GM19467 (cell line): ENCODE results near the gene CDR2L.
"Not testable (repeated sequence)": the region's sequence is repeated elsewhere in the genome, so short reads cannot be mapped to it uniquely, and the experiment has no call there.

ENCODE experiments used
- ATAC-seq: cut with Tn5 transposase; IDR thresholded peaks from one replicate; pipeline ENCODE4 v1.9.1; 2021; ENCODE audit warnings: mild to moderate bottlenecking, moderate library complexity; ENCODE audit not compliant: unreplicated experiment

Gene CDR2L

GRCh38 chr17:74957935-74958740 lies 29.3 kb upstream of the CDR2L start:
- no peak for ATAC-seq

GRCh38 chr17:74959826-74960515 lies 27.5 kb upstream of the CDR2L start:
- ATAC-seq, result no peak

GRCh38 chr17:74960570-74961342 lies 26.7 kb upstream of the CDR2L start:
- no peak for ATAC-seq

- no peak for ATAC-seq
Observed at GRCh38 chr17:74961657-74962350, 25.6 kb upstream of the CDR2L start.

GRCh38 chr17:74962622-74963394 lies 24.6 kb upstream of the CDR2L start:
- no peak for ATAC-seq

GRCh38 chr17:74963656-74964055 lies 23.8 kb upstream of the CDR2L start:
- no peak for ATAC-seq

- no peak for ATAC-seq
Observed at GRCh38 chr17:74964246-74964761, 23.1 kb upstream of the CDR2L start.

- no peak for ATAC-seq
Observed at GRCh38 chr17:74964988-74965622, 22.3 kb upstream of the CDR2L start.

GRCh38 chr17:74968361-74968780 lies 19.1 kb upstream of the CDR2L start:
- no peak for ATAC-seq

GRCh38 chr17:74969501-74969900 lies 17.9 kb upstream of the CDR2L start:
- ATAC-seq, result not testable (repeated sequence)

- ATAC-seq, result no peak
Observed at GRCh38 chr17:74970395-74970794, 17.0 kb upstream of the CDR2L start.

- no peak for ATAC-seq
Observed at GRCh38 chr17:74971069-74971841, 16.2 kb upstream of the CDR2L start.

GRCh38 chr17:74971842-74972106 lies 15.7 kb upstream of the CDR2L start:
- no peak for ATAC-seq

GRCh38 chr17:74972107-74972972 lies 15.1 kb upstream of the CDR2L start, which contains the start of gene HID1:
HID1 (minus strand) TSS chr17:74972759; CDS start chr17:74972656, 103 bp downstream.
- ATAC-seq, result no peak

- ATAC-seq, result no peak
Observed at GRCh38 chr17:74972973-74973328, 14.5 kb upstream of the CDR2L start.

GRCh38 chr17:74975943-74976342 lies 11.5 kb upstream of the CDR2L start:
- ATAC-seq, result no peak

- ATAC-seq, result no peak
Observed at GRCh38 chr17:74977802-74978201, 9.6 kb upstream of the CDR2L start.

GRCh38 chr17:74978240-74978639 lies 9.2 kb upstream of the CDR2L start:
- no peak for ATAC-seq
